ENCODE measurements around the gene ZSCAN9. TPM values are rescaled to one million over a fixed set of nuclear protein-coding genes. Genes with fewer than 3 reads are reported as not detected.

Gene ZSCAN9
- total RNA-seq, 2 experiments from 2014 or later: 2.5 to 3.0 TPM

- Mint-ChIP-seq H3K9me3 (no peaks in the 10 kb centered on the region), H3K4me1 (ENCODE audit: low read depth) (peaks cover 12% of the 10 kb centered on the region), H3K27ac (no peak overlapping the region), H3K27me3 (no peaks in the 10 kb centered on the region), H3K36me3 (ENCODE audit: low read depth) (peaks cover 29% of the 10 kb centered on the region), H3K4me3 (no peak overlapping the region)
- intact Hi-C loops (cut with micrococcal nuclease): no loop called here
- CTCF ChIA-PET: interaction anchor here (2.1 kb wide), 1 partner anchor 111 kb away, joined by 5 read pairs; no protein-coding TSS in a partner anchor
- DNase-seq: no peak
- TF ChIP-seq CTCF (IDR thresholded peaks at IDR 0.05): no peak
- POLR2A ChIA-PET: no interaction called here
- no peak for ATAC-seq
These were observed 20.3 kb downstream of the ZSCAN9 start for GRCh38 chr6:28245206-28245941.

GRCh38 chr6:28248916-28249315 lies 23.8 kb downstream of the ZSCAN9 start:
- Mint-ChIP-seq H3K4me3 (no peak overlapping the region), H3K27me3 (no peaks in the 10 kb centered on the region), H3K36me3 (ENCODE audit: low read depth) (peaks cover 28% of the 10 kb centered on the region), H3K4me1 (ENCODE audit: low read depth) (peaks cover 28% of the 10 kb centered on the region), H3K27ac (no peak overlapping the region), H3K9me3 (no peaks in the 10 kb centered on the region)
- DNase-seq (no peak), ATAC-seq (no peak)
- ChIA-PET POLR2A (interaction anchor here (1.0 kb wide), 1 partner anchor 18 kb away, joined by 4 read pairs; the partner anchor contains the start of gene ZSCAN26), CTCF (no interaction called here)
- intact Hi-C loops (cut with micrococcal nuclease): no loop called here
- TF ChIP-seq CTCF (IDR thresholded peaks at IDR 0.05): no peak

- intact Hi-C loops (cut with micrococcal nuclease): loop anchor here (10.0 kb wide), 1 partner anchor 116 kb away; no protein-coding TSS in a partner anchor
- Mint-ChIP-seq H3K27ac (no peak overlapping the region), H3K27me3 (no peaks in the 10 kb centered on the region), H3K4me1 (ENCODE audit: low read depth) (peaks cover 28% of the 10 kb centered on the region), H3K9me3 (no peaks in the 10 kb centered on the region), H3K4me3 (peak overlapping the region; percentile 66), H3K36me3 (ENCODE audit: low read depth) (peaks cover 11% of the 10 kb centered on the region)
- POLR2A ChIA-PET: interaction anchor here (1.2 kb wide), 1 partner anchor 109 kb away, joined by 6 read pairs; the partner anchor contains the start of gene ZKSCAN8
- DNase-seq (no peak), ATAC-seq (no peak)
- CTCF ChIA-PET: interaction anchor here (1.2 to 2.0 kb wide), 2 partner anchors 10 to 105 kb away, joined by 3 to 8 read pairs; no protein-coding TSS in a partner anchor
- no peak for TF ChIP-seq CTCF (IDR thresholded peaks at IDR 0.05)
These were observed 25.7 kb downstream of the ZSCAN9 start for GRCh38 chr6:28250747-28251146.

- POLR2A ChIA-PET: interaction anchor here (0.6 to 1.6 kb wide), 5 partner anchors 13 to 357 kb away, joined by 3 to 8 read pairs (median 4); partner anchors contain the start of genes ZKSCAN8 and ZSCAN26
- CTCF ChIA-PET: interaction anchor here (1.2 to 2.8 kb wide), 4 partner anchors 16 to 125 kb away, joined by 3 to 11 read pairs (median 6); partner anchors contain the start of gene ZKSCAN8
- peaks cover 28% of the 10 kb centered on the region for H3K4me1 Mint-ChIP-seq (ENCODE audit: low read depth)
- no peaks in the 10 kb centered on the region for H3K27me3 Mint-ChIP-seq
- H3K4me3 Mint-ChIP-seq: peak overlapping the region; percentile 99
- intact Hi-C loops (cut with micrococcal nuclease): loop anchor here (10.0 kb wide), 1 partner anchor 117 kb away; no protein-coding TSS in a partner anchor
- DNase-seq (peak; percentile 55), ATAC-seq (peak; percentile 74)
- H3K9me3 Mint-ChIP-seq: no peaks in the 10 kb centered on the region
- TF ChIP-seq CTCF (IDR thresholded peaks at IDR 0.05): no peak
- peak overlapping the region; percentile 87 for H3K27ac Mint-ChIP-seq
- H3K36me3 Mint-ChIP-seq (ENCODE audit: low read depth): peaks cover 5% of the 10 kb centered on the region
These were observed 26.6 kb downstream of the ZSCAN9 start for GRCh38 chr6:28251661-28252008.

All from activated CD8-positive, alpha-beta T cell treated with anti-CD3 and anti-CD28 coated beads for 36 hours (primary cell).